ENCODE measurements around the gene NCAM1. TPM values are rescaled to one million over a fixed set of nuclear protein-coding genes. Genes with fewer than 3 reads are reported as not detected.

Gene NCAM1
- total and polyA plus RNA-seq, 8 donors: 1.2 to 19.6 (median 3.6) TPM

DNA sequence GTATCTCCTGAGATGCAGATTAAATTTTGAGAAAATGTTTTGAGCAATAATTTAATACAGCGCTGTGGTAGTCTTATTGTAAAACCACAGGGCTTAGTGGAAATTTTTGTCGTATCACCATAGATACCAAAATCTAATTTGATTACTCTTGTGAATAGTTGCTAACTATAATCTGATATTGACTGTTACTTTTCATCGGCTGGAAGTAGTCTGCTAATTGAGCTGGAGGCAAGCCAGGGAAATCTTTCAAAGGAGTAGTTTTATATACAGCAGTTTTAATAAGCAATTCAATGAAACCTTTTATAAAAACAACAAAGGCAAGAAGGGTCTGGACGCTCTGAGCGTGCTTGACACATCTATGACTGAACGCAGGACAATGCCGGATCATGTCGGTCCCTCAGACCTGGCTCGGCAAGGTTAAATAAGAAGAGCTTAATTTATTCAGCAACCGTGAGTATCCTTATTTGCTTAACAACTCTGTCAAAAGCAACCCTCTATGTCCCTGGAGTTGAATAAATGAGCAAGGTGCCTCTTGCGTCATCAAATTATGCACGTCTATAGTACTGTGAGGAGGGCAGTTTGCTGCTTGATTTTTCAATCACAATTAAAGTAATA is 121.2 kb downstream of the NCAM1 start:
- DNase-seq (no peak), FAIRE-seq (no peak), ATAC-seq (no peak)
- H3K27ac ChIP-seq: no peak overlapping the region
- H3K9me3 ChIP-seq: no peaks in the 10 kb centered on the region
- no peaks in the 10 kb centered on the region for H3K27me3 ChIP-seq
- no peaks in the 10 kb centered on the region for H3K4me1 ChIP-seq
- intact Hi-C loops (cut with DNase I): no loop called here
- no peak overlapping the region for H3K4me3 ChIP-seq
- no peak for TF ChIP-seq CTCF (IDR thresholded peaks at IDR 0.05)
- WGBS, 2 donors: 34 to 38% methylated on average over 12 of the region's 12 CpGs
- H3K36me3 ChIP-seq: no peaks in the 10 kb centered on the region

DNA sequence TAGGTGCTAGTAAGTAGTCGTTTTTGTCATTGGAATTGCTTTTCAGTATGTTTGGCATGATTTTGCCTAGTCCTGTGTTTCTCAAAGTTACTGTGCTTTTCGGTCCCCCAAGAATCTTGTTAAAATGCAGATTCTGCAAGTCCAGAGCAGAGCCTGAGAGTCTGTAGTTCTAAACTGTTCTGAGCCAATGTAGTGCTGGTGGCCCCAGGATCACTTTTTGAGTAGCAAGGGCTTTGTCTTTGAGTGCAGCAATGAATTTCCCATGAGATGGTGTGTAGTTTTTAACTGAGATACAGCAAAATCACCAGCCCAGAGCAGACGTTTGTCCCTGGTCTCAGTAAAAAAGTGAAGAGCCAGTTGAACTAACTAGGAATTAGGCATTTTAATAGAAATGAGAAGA is 122.4 kb downstream of the NCAM1 start:
- H3K4me1 ChIP-seq: no peaks in the 10 kb centered on the region
- no peaks in the 10 kb centered on the region for H3K27me3 ChIP-seq
- no peak overlapping the region for H3K27ac ChIP-seq
- intact Hi-C loops (cut with DNase I): no loop called here
- H3K9me3 ChIP-seq: no peaks in the 10 kb centered on the region
- no peak for TF ChIP-seq CTCF (IDR thresholded peaks at IDR 0.05)
- WGBS, 2 donors: 53 to 56% methylated on average over 3 of the region's 3 CpGs
- H3K36me3 ChIP-seq: no peaks in the 10 kb centered on the region
- no peak for ATAC-seq
- no peak for FAIRE-seq
- DNase-seq: no peak
- no peak overlapping the region for H3K4me3 ChIP-seq

DNA sequence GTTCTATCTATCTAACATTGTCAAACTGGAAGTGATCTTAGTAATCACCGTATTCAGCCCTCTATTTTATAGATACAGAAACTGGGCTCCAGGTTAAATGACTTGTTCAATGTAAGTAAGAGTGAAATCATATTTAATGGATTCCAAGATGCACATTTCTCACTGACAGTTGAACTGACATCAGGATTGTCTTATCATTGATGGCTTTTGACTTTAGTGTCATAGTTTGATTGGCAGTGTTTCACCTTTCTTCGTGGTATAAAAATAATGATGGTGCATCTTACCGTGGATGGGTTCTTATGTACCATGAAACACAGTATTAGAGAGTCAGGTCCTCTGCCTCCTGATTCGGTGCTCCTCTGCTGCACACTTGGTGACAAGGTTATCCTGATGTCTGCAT is 123.1 kb downstream of the NCAM1 start:
- WGBS, 2 donors: 61 to 83% methylated on average over 4 of the region's 4 CpGs
- intact Hi-C loops (cut with DNase I): no loop called here
- Histone ChIP-seq H3K4me1 (no peaks in the 10 kb centered on the region), H3K9me3 (no peaks in the 10 kb centered on the region), H3K4me3 (no peak overlapping the region), H3K36me3 (no peaks in the 10 kb centered on the region), H3K27ac (no peak overlapping the region), H3K27me3 (no peaks in the 10 kb centered on the region)
- DNase-seq: no peak
- no peak for FAIRE-seq
- TF ChIP-seq CTCF (IDR thresholded peaks at IDR 0.05): no peak
- ATAC-seq: no peak

GRCh38 chr11:113085446-113085845 is 124.2 kb downstream of the NCAM1 start:
- intact Hi-C loops (cut with DNase I): no loop called here
- H3K36me3 ChIP-seq: no peaks in the 10 kb centered on the region
- no peaks in the 10 kb centered on the region for H3K27me3 ChIP-seq
- TF ChIP-seq CTCF (IDR thresholded peaks at IDR 0.05): no peak
- H3K4me3 ChIP-seq: no peak overlapping the region
- H3K27ac ChIP-seq: no peak overlapping the region
- DNase-seq (no peak), FAIRE-seq (no peak), ATAC-seq (no peak)
- WGBS, 2 donors: 68 to 73% methylated on average over 3 of the region's 3 CpGs
- H3K9me3 ChIP-seq: no peaks in the 10 kb centered on the region
- H3K4me1 ChIP-seq: no peaks in the 10 kb centered on the region

GRCh38 chr11:113087706-113088105 is 126.5 kb downstream of the NCAM1 start:
- Histone ChIP-seq H3K36me3 (no peaks in the 10 kb centered on the region), H3K4me1 (no peaks in the 10 kb centered on the region), H3K4me3 (no peak overlapping the region), H3K27me3 (no peaks in the 10 kb centered on the region), H3K27ac (no peak overlapping the region), H3K9me3 (no peaks in the 10 kb centered on the region)
- FAIRE-seq (no peak), ATAC-seq (no peak), DNase-seq (no peak)
- WGBS, 2 donors: 74 to 76% methylated on average over 4 of the region's 4 CpGs
- intact Hi-C loops (cut with DNase I): no loop called here
- TF ChIP-seq CTCF (IDR thresholded peaks at IDR 0.05): no peak

All from pancreas (tissue), 10 donors.